ENCODE measurements around the gene TFDP2.

Gene TFDP2

DNA sequence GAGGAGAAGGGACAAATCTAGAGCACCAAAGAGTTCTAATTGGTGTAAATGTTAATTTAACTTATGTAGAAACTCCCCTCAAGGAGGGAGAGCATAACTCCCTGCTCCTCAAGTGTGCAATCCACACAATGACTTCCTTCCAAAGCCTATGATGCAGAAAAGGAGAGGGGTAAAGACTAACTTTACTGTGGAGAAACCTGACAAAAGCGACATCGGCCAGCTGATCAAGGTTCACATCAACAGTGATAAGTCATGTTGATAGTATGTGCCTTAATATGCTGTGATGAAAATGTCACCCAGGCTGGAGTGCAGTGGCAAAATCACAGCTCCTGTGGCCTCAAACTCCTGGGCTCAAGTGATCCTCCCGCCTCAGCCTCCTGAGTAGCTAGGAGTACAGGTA is 76.5 kb downstream of the TFDP2 start:
- DNase-seq (ENCODE audit: low read depth): no peak
- H3K4me3 ChIP-seq (ENCODE audit: low read depth, low read length): no peak overlapping the region
- no peak for TF ChIP-seq CTCF (conservative IDR thresholded peaks at IDR 0.05; ENCODE audit: low read depth, low read length)

DNA sequence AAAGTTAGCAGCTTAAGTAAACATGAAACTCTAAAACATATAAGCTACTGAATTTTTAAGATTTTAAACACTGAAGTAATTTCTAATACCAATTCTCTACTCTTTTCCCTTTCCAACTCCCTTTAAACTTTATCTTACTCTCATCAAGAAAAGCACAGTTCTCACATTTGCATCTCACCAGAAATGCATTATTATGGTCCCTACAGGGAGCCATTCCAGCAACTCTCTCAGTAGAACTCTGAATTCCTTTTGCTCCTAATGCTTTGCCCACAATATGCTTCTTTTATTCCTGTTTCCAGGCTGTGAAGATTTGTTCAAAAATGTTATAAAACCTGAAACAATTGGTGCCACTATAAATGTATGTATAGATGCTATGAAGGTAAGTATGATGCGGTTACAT is 83.4 kb downstream of the TFDP2 start:
- no peak overlapping the region for H3K4me3 ChIP-seq (ENCODE audit: low read depth, low read length)
- DNase-seq (ENCODE audit: low read depth): no peak
- no peak for TF ChIP-seq CTCF (conservative IDR thresholded peaks at IDR 0.05; ENCODE audit: low read depth, low read length)

DNA sequence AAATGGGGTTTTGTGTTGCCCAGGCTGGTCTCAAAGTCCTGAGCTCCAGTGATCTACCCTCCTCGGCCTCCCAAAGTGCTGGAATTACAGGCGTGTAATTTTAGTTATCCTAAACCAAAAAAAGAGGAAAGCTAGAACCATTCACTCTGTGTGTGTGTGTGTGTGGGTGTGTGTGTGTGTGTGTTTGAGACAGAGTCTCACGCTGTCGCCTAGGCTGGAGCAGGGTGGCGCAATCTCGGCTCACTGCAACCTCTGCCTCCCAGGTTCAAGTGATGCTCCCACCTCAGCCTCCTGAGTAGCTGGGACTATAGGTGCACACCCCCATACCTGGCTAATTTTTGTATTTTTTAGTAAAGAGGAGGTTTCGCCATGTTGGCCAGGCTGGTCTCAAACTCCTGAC is 84.0 kb downstream of the TFDP2 start:
- DNase-seq (ENCODE audit: low read depth): no peak
- no peak overlapping the region for H3K4me3 ChIP-seq (ENCODE audit: low read depth, low read length)
- TF ChIP-seq CTCF (conservative IDR thresholded peaks at IDR 0.05; ENCODE audit: low read depth, low read length): no peak

GRCh38 chr3:142064454-142064853 is 84.9 kb downstream of the TFDP2 start:
- no peak overlapping the region for H3K4me3 ChIP-seq (ENCODE audit: low read depth, low read length)
- no peak for DNase-seq (ENCODE audit: low read depth)
- TF ChIP-seq CTCF (conservative IDR thresholded peaks at IDR 0.05; ENCODE audit: low read depth, low read length): no peak

- no peak for DNase-seq (ENCODE audit: low read depth)
- TF ChIP-seq CTCF (conservative IDR thresholded peaks at IDR 0.05; ENCODE audit: low read depth, low read length): no peak
- H3K4me3 ChIP-seq (ENCODE audit: low read depth, low read length): no peak overlapping the region
These were observed 92.0 kb downstream of the TFDP2 start for GRCh38 chr3:142057331-142057725.

DNA sequence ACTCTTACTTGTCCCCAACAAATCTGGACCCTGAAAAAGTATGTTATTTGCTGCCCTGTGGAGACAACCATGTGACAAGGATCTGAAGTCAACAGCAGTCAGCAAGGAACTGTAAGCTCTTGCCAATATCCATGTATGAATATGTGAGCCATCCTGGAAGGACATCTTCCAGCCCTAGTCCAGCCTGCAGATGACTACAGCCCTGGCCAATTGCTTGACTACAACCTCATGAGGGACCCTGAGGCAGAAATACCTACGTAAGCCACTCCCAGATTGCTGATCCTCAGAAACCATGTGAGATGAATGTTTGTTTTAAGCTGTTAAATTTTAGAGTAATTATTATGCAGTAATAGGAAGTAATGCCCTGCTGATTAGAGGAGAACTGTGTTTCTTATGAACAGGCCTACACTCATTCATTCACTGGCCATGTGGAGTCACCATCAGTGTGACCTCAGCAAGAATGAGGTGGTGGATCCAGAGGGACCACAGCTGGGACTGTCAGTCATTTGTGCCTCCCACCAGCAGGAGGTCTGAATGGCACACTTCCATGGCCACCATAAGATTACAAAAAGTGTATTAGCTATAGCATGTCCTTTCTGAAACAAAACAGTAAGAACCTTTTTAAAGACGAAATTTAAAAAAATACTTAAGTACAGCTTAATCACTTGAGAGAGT is 92.6 kb downstream of the TFDP2 start:
- TF ChIP-seq CTCF (conservative IDR thresholded peaks at IDR 0.05; ENCODE audit: low read depth, low read length): no peak
- DNase-seq (ENCODE audit: low read depth): no peak
- H3K4me3 ChIP-seq (ENCODE audit: low read depth, low read length): no peak overlapping the region

- no peak for TF ChIP-seq CTCF (conservative IDR thresholded peaks at IDR 0.05; ENCODE audit: low read depth, low read length)
- no peak overlapping the region for H3K4me3 ChIP-seq (ENCODE audit: low read depth, low read length)
- DNase-seq (ENCODE audit: low read depth): no peak
These were observed 95.5 kb downstream of the TFDP2 start for GRCh38 chr3:142053835-142054234.
